Measurements from ENCODE around the gene NR2F6.

The NR2F6 gene

DNA sequence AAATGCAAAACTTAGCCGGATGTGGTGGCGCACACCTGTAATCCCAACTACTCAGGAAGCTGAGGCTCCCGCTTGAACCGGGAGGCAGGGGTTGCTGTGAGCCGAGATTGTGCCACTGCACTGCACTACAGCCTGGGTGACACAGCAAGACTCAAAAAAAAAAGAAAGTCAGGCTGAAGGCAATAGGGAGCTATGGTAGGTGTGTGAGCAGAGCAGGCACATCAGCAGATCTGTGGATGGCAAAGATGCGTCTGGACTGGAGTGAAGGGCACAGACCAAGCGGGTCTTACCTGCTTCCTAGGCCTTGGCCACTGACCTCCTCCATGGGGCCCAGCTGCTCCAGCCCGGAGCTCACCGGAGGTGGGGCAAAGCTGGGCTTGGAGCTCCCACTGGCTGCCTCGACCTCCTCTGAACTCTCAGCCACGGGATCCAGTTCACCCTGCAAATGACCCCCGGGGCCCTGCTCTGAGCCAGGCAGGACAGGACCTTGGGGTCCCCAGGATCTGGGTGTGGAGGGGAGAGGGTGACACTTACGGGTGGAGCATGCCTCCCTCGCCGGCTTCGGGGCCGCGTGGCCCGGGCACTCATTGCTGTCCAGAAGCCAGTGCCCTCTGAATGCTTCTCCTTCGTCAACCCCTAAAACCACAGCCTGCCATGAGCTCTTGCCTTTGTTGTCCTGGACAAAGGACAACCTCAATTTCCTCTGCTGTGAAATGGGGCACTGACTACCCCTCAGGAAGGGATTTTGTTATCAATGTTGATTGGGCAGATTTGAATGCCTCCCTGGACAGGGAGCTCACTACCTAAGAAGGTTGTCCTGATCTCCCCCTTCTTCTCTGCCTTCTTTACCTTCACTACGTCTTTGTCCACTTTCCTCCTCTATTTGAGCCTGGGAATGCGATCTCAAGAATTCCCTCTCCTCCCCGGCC lies 18.3 kb upstream of the NR2F6 start:
- DNase-seq, result no peak

DNA sequence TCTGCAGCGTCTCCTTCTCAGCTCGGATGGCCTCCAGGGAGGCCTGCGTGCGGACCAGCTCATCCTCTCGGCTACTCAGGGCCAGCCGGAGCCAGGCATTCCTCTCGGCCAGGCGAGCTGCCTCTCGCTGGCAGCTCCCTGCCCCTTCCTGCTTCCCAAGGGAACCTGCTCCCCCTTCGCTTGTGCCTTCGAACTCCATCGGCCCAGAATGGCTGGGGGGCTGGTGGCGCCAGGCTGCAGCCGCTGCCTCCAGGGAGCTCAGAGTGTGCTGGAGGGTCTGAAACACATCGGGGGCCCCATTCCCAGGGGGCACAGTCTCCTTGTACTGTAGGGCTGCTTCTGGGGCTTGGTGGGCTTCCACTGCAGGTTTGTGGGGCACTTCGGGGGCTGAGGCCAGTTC lies 16.8 kb upstream of the NR2F6 start:
- no peak for DNase-seq

DNA sequence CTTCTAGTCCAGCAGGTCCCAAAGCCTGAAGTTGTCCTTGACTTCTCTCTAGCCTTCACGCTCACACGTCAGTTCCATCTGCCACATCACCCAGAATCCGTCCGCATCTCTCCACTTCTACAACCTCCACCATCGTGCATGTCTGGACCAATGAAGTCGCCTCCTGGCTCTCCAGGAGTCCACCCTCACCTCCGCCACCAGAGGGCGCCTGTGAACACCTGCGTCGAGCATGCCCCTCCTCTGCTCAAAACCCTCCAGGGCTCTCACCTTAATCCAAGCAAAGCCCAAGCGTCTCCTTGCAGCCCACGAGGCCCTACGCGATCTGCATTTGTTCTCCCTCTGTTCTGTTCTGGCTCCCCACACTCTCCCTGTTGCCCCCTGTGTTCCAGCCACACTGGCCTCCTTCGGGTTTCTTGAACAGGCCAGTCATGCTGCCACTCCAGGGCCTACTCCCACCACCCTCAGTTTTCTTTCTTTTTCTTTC lies 15.2 kb upstream of the NR2F6 start:
- peak; percentile 91 for DNase-seq

DNA sequence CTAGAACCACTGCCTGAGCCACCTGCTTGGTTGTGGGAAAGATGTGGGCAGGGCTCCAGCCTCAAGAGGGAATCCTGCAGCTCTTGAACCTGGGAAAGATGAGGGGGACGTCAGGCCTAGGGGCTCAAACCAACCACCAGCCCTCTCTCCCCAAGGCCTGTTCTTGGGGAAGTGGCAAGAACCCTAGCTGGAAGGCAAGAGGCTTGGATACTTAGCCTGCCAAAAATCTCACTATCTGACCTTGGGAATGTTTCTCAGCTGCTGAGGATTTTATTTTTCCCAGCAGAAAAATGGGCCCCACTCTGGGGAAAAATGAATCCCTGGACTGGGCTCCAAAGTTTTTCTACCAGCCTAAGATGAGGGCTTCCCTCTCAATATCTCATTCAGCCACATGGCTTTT lies 14.2 kb upstream of the NR2F6 start:
- DNase-seq, result no peak

- DNase-seq, result no peak
These were observed 13.5 kb upstream of the NR2F6 start for GRCh38 chr19:17259118-17259780.

DNA sequence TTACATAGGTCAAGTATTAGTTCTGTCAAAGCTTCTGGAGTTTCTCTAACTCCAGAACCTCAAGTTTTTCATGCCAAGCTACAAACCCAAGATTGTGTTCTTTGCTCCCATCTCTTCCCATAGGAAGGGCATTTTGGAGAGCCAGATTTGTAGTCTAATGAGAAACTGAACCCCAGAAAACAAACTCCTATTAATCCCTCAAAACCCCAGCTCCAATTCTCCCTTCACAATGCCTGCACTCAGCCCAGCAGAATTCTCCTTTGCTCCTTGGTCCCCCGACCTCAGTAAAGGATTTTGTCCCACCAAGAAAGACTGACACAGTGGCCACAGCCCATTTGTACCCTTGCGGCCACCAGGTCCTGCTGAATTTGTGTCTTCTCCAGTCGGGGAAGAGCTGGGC lies 10.4 kb upstream of the NR2F6 start:
- no peak for DNase-seq

GRCh38 chr19:17255150-17255621 lies 9.5 kb upstream of the NR2F6 start:
- DNase-seq, result no peak

DNA sequence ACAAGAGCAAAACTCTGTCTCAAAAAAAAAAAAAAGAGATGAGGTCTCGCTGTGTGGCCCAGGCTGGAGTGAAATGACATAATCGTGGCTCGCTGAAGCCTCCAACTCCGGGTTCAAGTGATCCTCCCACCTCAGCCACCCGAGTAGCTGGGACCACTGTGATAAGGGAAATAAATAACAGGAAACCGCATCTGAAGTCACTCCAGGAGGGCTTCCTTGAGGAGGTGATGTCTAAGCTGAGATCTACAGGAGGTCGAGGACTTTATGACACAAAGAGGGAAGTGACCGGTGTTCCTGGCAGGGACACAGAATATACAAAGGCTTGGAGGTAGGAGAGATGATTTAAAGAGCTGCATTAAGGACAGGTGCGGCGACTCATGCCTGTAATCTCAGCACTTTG lies 8.9 kb upstream of the NR2F6 start:
- no peak for DNase-seq

- DNase-seq, result no peak
These were observed 4.3 kb upstream of the NR2F6 start for GRCh38 chr19:17249887-17250548.

- DNase-seq, result no peak
These were observed 2.5 kb upstream of the NR2F6 start for GRCh38 chr19:17248011-17248776.

GRCh38 chr19:17246681-17247425 lies 1.1 kb upstream of the NR2F6 start:
- DNase-seq, result no peak

GRCh38 chr19:17244618-17245534 lies 843 bp downstream of the NR2F6 start:
- DNase-seq, result peak; percentile 10

GRCh38 chr19:17243830-17244617 lies 1.7 kb downstream of the NR2F6 start:
- DNase-seq, result no peak

DNA sequence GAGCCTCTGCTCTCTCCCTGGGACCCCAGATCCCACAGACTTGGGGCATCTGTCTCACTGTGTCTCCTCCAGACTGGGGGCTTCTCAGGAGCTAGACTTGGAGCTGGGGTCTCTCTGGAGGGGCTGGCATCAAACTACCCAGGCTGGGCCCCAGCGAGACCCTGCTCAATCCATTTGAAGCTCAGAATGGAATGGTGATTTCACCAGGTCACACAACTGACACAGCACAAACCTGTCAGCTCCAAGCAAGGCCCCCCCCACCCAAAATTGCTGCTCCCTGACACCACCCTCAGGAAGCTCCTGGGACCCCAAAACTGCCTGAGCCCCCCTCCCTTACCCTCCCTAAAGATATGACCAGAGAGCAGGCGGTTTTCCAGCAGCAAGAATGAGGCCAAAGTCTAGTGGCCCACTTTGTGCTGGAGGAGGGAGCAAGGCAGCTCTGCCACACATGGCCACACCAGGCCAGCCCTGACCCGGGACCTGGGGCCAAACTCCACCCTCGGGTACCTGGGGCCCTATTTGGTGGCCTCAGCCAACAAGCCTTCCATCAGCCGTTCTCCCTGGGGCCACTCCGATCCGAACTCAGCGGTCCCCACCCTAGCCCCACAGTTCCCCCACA lies 2.4 kb downstream of the NR2F6 start:
- no peak for DNase-seq

DNA sequence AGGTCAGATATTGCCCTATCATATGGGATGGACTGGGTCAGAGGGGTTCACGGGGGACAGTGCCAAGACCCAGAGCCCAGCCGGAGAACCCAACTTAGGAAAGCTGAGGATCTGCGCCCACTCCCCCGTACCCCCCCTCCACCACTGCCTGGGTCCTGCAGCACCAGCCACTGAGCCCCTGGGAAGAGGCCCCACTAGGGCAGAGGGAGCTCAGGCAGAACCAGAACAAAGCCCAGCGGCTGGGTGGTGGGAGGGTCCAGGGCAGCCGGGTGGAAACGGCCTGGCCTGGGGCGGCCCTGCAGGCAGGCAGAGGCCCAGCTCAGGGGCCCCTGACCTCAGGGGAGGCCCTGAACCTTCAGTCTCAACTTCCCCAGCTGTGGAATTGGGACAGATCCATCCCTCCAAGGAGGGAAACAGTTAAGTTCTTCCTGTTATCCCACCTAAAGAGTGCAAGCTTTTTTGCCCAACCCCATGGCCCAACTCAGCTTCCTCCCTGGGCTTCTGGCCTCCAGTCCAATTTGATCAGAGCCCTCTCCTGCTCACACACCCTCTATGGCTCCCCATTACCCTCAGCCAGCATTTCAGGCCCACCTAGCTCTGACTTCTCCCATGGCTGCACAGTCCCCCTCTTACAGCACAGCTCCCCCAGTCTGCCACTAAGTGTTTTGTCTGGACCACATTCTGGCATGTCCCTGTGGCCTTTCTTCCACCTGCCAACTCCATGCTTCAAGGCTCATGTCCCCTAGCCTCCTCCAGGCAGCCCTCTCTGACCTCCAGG lies 3.1 kb downstream of the NR2F6 start:
- DNase-seq, result no peak

- DNase-seq, result no peak
These were observed 4.8 kb downstream of the NR2F6 start for GRCh38 chr19:17240826-17241399.

DNA sequence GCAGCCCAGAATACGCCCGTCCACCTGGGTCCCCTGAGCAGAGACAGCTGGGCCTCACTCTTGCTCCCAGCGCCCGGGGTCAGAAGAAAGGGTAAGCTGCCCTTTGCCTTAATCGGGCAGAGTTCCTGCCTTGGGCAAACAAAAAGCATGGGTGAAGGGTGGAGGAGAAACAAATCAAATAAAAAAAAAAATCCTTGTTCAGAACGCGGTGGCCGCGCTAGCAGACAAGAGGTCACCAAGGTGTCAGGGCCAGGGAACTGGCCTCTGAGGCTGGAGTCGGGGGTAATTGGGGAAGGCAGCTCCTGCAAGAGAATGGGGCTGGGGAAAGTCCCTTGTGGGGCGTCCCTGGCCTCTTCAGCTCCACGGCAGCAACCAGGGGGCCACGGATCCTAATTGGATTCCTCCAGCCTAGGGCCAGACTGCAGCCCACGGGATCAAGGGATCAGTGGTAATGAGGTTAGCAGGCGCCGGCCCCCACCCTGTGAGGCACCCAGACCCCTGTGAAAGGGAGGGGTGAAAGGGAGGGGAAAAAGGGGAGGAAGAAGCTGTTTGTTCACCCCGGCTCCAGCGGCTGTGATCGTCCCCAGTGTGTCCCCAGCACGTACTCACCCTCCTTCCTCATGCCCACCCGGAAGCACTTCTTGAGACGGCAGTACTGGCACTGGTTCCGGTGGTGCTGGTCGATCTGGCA lies 5.5 kb downstream of the NR2F6 start:
- DNase-seq, result no peak

All from CD4-positive, alpha-beta T cell treated with Interleukin-17A for 1 hour (primary cell).